Thyroid gland (tissue), 4 donors: ENCODE measurements around the gene FOXO1. TPM values are rescaled to one million over a fixed set of nuclear protein-coding genes. Genes with fewer than 3 reads are reported as not detected.

Source experiments
- DNase-seq, 2 donors: peaks; one replicate each; pipeline ENCODE4 v3.0.0-alpha.2; 2019
- H3K27ac ChIP-seq, 3 donors: fragments of 200-600 bp; sonication (generic); 1 replicate in 2 of 3; 2 replicates in 1 of 3; pipeline ENCODE4 v1.5.1; 2016 to 2019; ENCODE audit warnings: mild to moderate bottlenecking in 1 of 3, moderate library complexity in 1 of 3
- H3K27me3 ChIP-seq: fragments of 200-600 bp; sonication (generic); one replicate; pipeline ENCODE4 v1.5.1; 2019
- H3K36me3 ChIP-seq, 2 donors: fragments of 200-600 bp; sonication (generic); one replicate each; pipeline ENCODE4 v1.5.1; 2016 to 2019
- H3K4me1 ChIP-seq, 2 donors: fragments of 200-600 bp; sonication (generic); one replicate each; pipeline ENCODE4 v1.5.1; 2017 to 2019
- H3K4me3 ChIP-seq, 3 donors: fragments of 200-600 bp; sonication (generic); replicated peaks in 1 of 3; 1 replicate in 2 of 3; 2 replicates in 1 of 3; pipeline ENCODE4 v1.5.1; 2016; ENCODE audit warnings: mild to moderate bottlenecking in 1 of 3
- H3K9me3 ChIP-seq: fragments of 200-600 bp; sonication (generic); one replicate; pipeline ENCODE4 v1.5.1; 2017
- POLR2A ChIP-seq, 2 donors: fragments of 450-650 bp; IDR thresholded peaks; one replicate each; pipeline ENCODE4 v1.6.1; 2017; ENCODE audit warnings: antibody characterized with exemption in 2 of 2, mild to moderate bottlenecking in 2 of 2, moderate library complexity in 1 of 2
- WGBS, 2 donors: methylation state at CpG; one replicate each; pipeline ENCODE4 v1.1.5; 2017; 5-methylcytosine and 5-hydroxymethylcytosine counted together
- intact Hi-C: fragments of 100-400 bp; cut with DNase I; formaldehyde crosslinking; loops from one replicate; pipeline ENCODE4 v1.15.1; 2023
- total RNA-seq, 4 donors: library from RNA; depleted of rRNA; stranded (reverse); fragments of >200 nt; gene quantifications; one replicate each; pipeline ENCODE4 v1.2.3, GENCODE V29; 2016
- TF ChIP-seq, protein P1 (sequence below), 6 experiments: fragments of 200-600 bp in 3 of 6; fragments of 450-650 bp in 3 of 6; sonication (generic) in 3 of 6; IDR thresholded peaks; one replicate each; pipeline ENCODE4 v1.5.1; 2016 to 2019; ENCODE audit warnings: antibody characterized with exemption in 6 of 6, mild to moderate bottlenecking in 2 of 6, inconsistent platforms in 1 of 6, moderate library complexity in 1 of 6

The FOXO1 gene
- total RNA-seq, 4 donors from 2014 or later, result 65.2 to 92.9 (median 70.0) TPM

DNA sequence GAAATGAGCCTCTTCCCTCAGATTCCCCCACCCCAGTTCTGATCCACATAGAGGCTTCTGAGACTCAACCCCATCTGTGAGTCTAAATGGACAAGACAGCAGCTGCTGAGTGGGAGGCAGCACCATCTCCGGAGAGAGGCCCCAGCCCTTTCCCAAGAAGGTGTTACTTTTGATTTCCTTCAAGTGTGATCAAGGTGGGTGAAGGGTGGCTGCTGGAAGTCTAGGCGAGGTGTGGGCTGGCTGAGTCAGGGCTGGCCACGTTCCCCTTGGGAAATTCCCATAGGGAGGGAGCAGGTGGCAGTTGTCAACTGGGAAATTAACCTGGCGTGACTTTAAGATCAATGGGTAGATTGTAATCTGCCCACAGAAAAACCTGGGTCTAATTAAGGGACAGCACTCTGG, 148.0 kb downstream of the FOXO1 start:
- Histone ChIP-seq H3K27me3 (no peaks in the 10 kb centered on the region), H3K27ac (no peak overlapping the region), H3K36me3 (no peaks in the 10 kb centered on the region), H3K9me3 (no peaks in the 10 kb centered on the region), H3K4me1 (peaks cover 0 to 10% of the 10 kb centered on the region in 2 donors), H3K4me3 (no peak overlapping the region)
- 72 to 73% methylated on average over 4 of the region's 4 CpGs for WGBS, 2 donors
- intact Hi-C loops, result no loop called here
- TF ChIP-seq, protein P1, sequence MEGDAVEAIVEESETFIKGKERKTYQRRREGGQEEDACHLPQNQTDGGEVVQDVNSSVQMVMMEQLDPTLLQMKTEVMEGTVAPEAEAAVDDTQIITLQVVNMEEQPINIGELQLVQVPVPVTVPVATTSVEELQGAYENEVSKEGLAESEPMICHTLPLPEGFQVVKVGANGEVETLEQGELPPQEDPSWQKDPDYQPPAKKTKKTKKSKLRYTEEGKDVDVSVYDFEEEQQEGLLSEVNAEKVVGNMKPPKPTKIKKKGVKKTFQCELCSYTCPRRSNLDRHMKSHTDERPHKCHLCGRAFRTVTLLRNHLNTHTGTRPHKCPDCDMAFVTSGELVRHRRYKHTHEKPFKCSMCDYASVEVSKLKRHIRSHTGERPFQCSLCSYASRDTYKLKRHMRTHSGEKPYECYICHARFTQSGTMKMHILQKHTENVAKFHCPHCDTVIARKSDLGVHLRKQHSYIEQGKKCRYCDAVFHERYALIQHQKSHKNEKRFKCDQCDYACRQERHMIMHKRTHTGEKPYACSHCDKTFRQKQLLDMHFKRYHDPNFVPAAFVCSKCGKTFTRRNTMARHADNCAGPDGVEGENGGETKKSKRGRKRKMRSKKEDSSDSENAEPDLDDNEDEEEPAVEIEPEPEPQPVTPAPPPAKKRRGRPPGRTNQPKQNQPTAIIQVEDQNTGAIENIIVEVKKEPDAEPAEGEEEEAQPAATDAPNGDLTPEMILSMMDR (IDR thresholded peaks at IDR 0.05), result no peak
- no peak for TF ChIP-seq POLR2A (IDR thresholded peaks at IDR 0.05)
- DNase-seq, result peak in 1 of 2 donors; percentile 14

DNA sequence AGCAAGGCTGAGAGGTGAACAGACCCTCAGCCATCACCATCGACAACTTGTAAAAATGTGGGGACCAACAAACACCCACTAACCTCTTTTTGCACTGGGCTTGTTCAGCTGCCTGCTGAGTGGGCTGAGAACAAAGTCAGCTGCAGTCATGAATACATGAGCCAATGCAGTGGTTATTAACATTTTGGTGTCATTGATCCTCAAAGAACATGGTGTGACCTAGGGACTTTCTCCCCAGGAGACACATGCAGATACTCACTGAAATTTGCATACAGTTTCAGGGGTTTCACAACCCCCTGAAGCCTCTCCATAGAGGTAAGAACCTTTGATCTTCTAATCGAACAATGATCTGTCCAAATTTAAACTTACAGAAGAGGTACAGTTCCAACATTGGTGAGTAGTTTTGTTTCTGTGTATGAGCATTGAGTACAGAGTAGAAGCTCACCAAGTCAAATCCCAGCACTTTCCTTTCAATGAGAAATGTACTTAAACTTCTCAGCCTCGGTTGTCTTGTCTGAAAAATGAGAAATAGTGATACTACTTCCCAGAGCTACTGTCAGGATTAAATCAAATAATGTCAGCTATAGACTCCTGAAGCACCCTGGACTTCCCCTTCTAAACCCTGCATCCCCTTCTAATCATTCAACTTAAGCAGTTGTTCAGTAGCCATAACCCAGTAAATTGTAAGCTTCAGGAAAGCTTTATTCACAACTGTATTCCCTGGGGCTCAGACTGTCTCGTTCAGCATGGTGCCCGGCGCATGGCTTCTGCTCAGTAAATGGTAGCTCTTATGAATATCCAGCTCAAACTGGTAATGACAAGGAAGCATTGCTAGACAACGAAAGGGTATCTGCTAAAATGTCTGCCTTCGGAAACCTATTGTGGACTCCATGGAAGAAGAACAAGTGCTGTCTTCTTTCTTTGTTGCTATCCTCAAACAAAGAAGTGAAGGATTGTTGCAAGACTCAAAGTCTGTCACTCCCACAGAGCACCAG, 148.7 kb downstream of the FOXO1 start:
- H3K4me1 ChIP-seq, result peaks cover 0 to 10% of the 10 kb centered on the region in 2 donors
- intact Hi-C loops, result no loop called here
- no peak overlapping the region for H3K27ac ChIP-seq
- H3K27me3 ChIP-seq, result no peaks in the 10 kb centered on the region
- WGBS, 2 donors, result 90 to 96% methylated on average over 8 of the region's 8 CpGs
- no peak for DNase-seq
- no peak overlapping the region for H3K4me3 ChIP-seq
- H3K36me3 ChIP-seq, result no peaks in the 10 kb centered on the region
- H3K9me3 ChIP-seq, result no peaks in the 10 kb centered on the region
- TF ChIP-seq, protein P1 (IDR thresholded peaks at IDR 0.05), result no peak
- TF ChIP-seq POLR2A (IDR thresholded peaks at IDR 0.05), result no peak

DNA sequence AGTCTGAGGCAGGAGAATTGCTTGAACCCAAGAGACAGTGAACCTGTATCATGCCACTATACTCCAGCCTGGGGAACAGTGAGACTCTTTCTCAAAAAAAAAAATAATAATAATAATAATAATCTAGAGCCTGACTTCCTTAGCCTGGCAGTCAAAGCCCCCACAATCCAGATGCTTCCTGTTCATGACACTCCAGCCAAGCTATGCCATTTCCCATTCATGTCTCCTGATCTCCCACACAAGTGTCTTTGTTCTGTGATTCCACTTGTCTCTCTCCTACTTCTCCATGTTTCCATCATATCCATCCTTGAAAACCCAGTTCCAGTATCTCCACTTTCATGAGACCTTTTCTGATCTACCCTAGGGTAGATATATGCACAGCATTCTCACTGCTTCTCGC, 150.7 kb downstream of the FOXO1 start:
- WGBS, 2 donors, result 100% methylated on average over 1 of the region's 1 CpG

DNA sequence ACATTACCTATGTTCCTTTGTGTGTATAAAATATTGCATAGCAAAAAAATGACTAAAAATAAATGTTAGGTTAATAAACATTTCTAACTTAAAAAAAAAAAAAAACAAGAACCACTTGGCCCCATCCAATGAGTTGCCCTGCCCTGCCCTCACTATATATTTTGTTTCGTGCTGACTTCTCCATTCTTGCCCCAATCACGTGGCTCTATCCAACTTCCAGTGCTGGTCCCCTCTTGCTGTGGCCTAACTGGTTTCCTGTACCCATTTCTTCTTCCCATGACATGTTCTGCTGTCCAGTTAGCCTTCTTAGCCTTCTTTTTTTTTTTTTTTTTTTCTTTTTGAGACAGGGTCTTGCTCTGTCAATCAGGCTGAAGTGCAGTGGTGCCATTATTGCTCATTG, 151.6 kb downstream of the FOXO1 start:
- 92 to 94% methylated on average over 2 of the region's 2 CpGs for WGBS, 2 donors
- TF ChIP-seq, protein P1 (IDR thresholded peaks at IDR 0.05), result no peak
- TF ChIP-seq POLR2A (IDR thresholded peaks at IDR 0.05), result no peak
- H3K27ac ChIP-seq, result no peak overlapping the region
- DNase-seq, result no peak
- intact Hi-C loops, result no loop called here
- no peaks in the 10 kb centered on the region for H3K27me3 ChIP-seq
- H3K4me3 ChIP-seq, result no peak overlapping the region
- no peaks in the 10 kb centered on the region for H3K9me3 ChIP-seq
- H3K36me3 ChIP-seq, result no peaks in the 10 kb centered on the region
- H3K4me1 ChIP-seq, result peaks cover 0 to 10% of the 10 kb centered on the region in 2 donors

More for the DNA sequence above, 150.7 kb downstream of the FOXO1 start:
- TF ChIP-seq, protein P1 (IDR thresholded peaks at IDR 0.05), result no peak
- no peak for TF ChIP-seq POLR2A (IDR thresholded peaks at IDR 0.05)
- no peaks in the 10 kb centered on the region for H3K9me3 ChIP-seq
- H3K27ac ChIP-seq, result no peak overlapping the region
- no peaks in the 10 kb centered on the region for H3K27me3 ChIP-seq
- H3K4me1 ChIP-seq, result peaks cover 0 to 10% of the 10 kb centered on the region in 2 donors
- H3K4me3 ChIP-seq, result no peak overlapping the region
- DNase-seq, result no peak
- intact Hi-C loops, result no loop called here
- no peaks in the 10 kb centered on the region for H3K36me3 ChIP-seq

DNA sequence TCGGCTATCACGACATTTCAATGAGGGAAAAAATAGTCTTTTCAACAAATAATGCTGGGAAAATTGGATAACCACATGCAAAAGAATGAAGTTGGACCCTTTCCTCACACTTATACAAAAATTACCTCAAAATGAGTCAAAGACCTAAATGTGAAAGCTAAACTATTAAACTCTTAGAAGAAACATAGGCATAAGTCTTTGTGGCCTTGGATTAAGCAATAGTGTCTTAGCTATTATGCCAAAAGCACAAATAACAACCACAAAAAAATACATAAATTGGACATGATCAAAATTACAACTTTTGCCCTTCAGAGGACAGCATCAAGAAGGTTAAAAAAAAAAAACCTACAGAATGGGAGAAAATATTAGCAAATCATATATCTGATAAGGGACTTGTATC, 156.6 kb downstream of the FOXO1 start:
- Histone ChIP-seq H3K4me3 (no peak overlapping the region), H3K36me3 (no peaks in the 10 kb centered on the region), H3K27ac (no peak overlapping the region), H3K9me3 (no peaks in the 10 kb centered on the region), H3K4me1 (no peaks in the 10 kb centered on the region), H3K27me3 (no peaks in the 10 kb centered on the region)
- WGBS, 2 donors, result 94 to 96% methylated on average over 2 of the region's 2 CpGs
- intact Hi-C loops, result no loop called here
- no peak for DNase-seq
- TF ChIP-seq, protein P1 (IDR thresholded peaks at IDR 0.05), result no peak
- no peak for TF ChIP-seq POLR2A (IDR thresholded peaks at IDR 0.05)
